HepG2 (cell line): ENCODE results near the gene TACC2. TPM values are rescaled to one million over a fixed set of nuclear protein-coding genes. Genes with fewer than 3 reads are reported as not detected.

Experiments used
- AGO1 ChIP-seq: fragments of 200-400 bp; formaldehyde crosslinking; IDR thresholded peaks from 2 replicates; pipeline ENCODE4 v1.6.1; 2017; ENCODE audit warnings: mild to moderate bottlenecking, low read depth, low read length, moderate library complexity; ENCODE audit not compliant: poor library complexity, severe bottlenecking
- AGO2 ChIP-seq: fragments of 200-400 bp; formaldehyde crosslinking; optimal IDR thresholded peaks from 2 replicates; pipeline ENCODE3; 2017; ENCODE audit warnings: mild to moderate bottlenecking, low read depth, low read length, moderate library complexity
- CBX5 ChIP-seq: sonication (generic); formaldehyde crosslinking; IDR thresholded peaks from 2 replicates; pipeline ENCODE4 v1.4.0; 2020; ENCODE audit warnings: missing genetic modification reagents, borderline replicate concordance
- ELF1 ChIP-seq: sonication (generic); formaldehyde crosslinking; IDR thresholded peaks from 2 replicates; pipeline ENCODE4 v1.4.0; 2020; ENCODE audit warnings: missing genetic modification reagents
- GZF1 ChIP-seq: sonication (generic); formaldehyde crosslinking; IDR thresholded peaks from 2 replicates; pipeline ENCODE4 v1.5.1; 2020; ENCODE audit warnings: mild to moderate bottlenecking, missing genetic modification reagents
- HHEX ChIP-seq: IDR thresholded peaks from 2 replicates; pipeline ENCODE4 v1.6.1; 2016; ENCODE audit warnings: control low read depth
- LCORL ChIP-seq, 2 experiments: fragments of 450-650 bp in 1 of 2; sonication (generic) in 1 of 2; formaldehyde crosslinking in 1 of 2; IDR thresholded peaks; 2 replicates each; pipeline versions ENCODE4 v1.5.0 to v1.6.1; 2017 to 2020; ENCODE audit warnings: antibody characterized with exemption in 1 of 2, missing genetic modification reagents in 1 of 2
- NR1H2 ChIP-seq: sonication (generic); formaldehyde crosslinking; IDR thresholded peaks from 2 replicates; pipeline ENCODE4 v1.8.1; 2022; ENCODE audit warnings: low read depth, missing genetic modification reagents, borderline replicate concordance
- PHF8 ChIP-seq: sonication (generic); formaldehyde crosslinking; IDR thresholded peaks from 2 replicates; pipeline ENCODE4 v1.5.0; 2020; ENCODE audit warnings: missing genetic modification reagents
- SALL1 ChIP-seq: sonication (generic); formaldehyde crosslinking; IDR thresholded peaks from 2 replicates; pipeline ENCODE4 v1.8.0; 2022; ENCODE audit warnings: mild to moderate bottlenecking, missing genetic modification reagents
- YEATS4 ChIP-seq: sonication (generic); formaldehyde crosslinking; IDR thresholded peaks from 2 replicates; pipeline ENCODE4 v1.4.0; 2020; ENCODE audit warnings: missing genetic modification reagents, borderline replicate concordance
- ZC3H4 ChIP-seq: sonication (generic); formaldehyde crosslinking; IDR thresholded peaks from 2 replicates; pipeline ENCODE4 v1.4.0; 2020; ENCODE audit warnings: missing genetic modification reagents, borderline replicate concordance
- ZFY ChIP-seq: sonication (generic); formaldehyde crosslinking; IDR thresholded peaks from 2 replicates; pipeline ENCODE4 v1.4.0; 2020; ENCODE audit warnings: missing genetic modification reagents
- ZNF430 ChIP-seq: sonication (generic); formaldehyde crosslinking; IDR thresholded peaks from 2 replicates; pipeline ENCODE4 v1.9.0; 2021; ENCODE audit warnings: mild to moderate bottlenecking, missing genetic modification reagents
- ZNF83 ChIP-seq: sonication (generic); formaldehyde crosslinking; IDR thresholded peaks from 2 replicates; pipeline ENCODE4 v1.4.0; 2020; ENCODE audit warnings: missing genetic modification reagents, mild to moderate bottlenecking, borderline replicate concordance
- ZSCAN21 ChIP-seq: sonication (generic); formaldehyde crosslinking; IDR thresholded peaks from 2 replicates; pipeline ENCODE4 v1.8.0; 2022; ENCODE audit warnings: mild to moderate bottlenecking, missing genetic modification reagents, moderate library complexity, borderline replicate concordance
- polyA plus RNA-seq, 8 experiments: library from polyadenylated mRNA; depleted of rRNA in 3 of 8; stranded (reverse) in 7 of 8; unstranded in 1 of 8; fragments of >200 nt; fragmentation: Illumina TruSeq in 4 of 8; extraction: Trizol in 4 of 8; gene quantifications; 2 replicates each; pipeline versions ENCODE4 v1.2.1 to v1.2.3, GENCODE V29; 2011 to 2016; ENCODE audit warnings: low read depth in 4 of 8, missing spikeins in 1 of 8, mixed read lengths in 1 of 8; ENCODE audit not compliant: insufficient read depth in 1 of 8
- total RNA-seq, 5 experiments: library from RNA; depleted of rRNA; stranded (reverse); fragments of >200 nt; fragmentation: Illumina TruSeq; extraction: Trizol; gene quantifications; 2 replicates each; pipeline ENCODE4 v1.2.3, GENCODE V29; 2016; ENCODE audit warnings: low read depth in 1 of 5
- TF ChIP-seq, protein P1 (sequence below): sonication (generic); formaldehyde crosslinking; IDR thresholded peaks from 2 replicates; pipeline ENCODE4 v1.8.0; 2023; ENCODE audit warnings: mild to moderate bottlenecking, missing genetic modification reagents
- TF ChIP-seq, protein P2 (sequence below): sonication (generic); formaldehyde crosslinking; IDR thresholded peaks from 2 replicates; pipeline ENCODE4 v1.8.0; 2022; ENCODE audit warnings: mild to moderate bottlenecking, missing genetic modification reagents
- TF ChIP-seq, protein P3 (sequence below): sonication (generic); formaldehyde crosslinking; IDR thresholded peaks from 2 replicates; pipeline ENCODE4 v1.4.0; 2020; ENCODE audit warnings: missing genetic modification reagents
- TF ChIP-seq, protein P4 (sequence below): sonication (generic); formaldehyde crosslinking; IDR thresholded peaks from 2 replicates; pipeline ENCODE4 v1.8.1; 2023; ENCODE audit warnings: mild to moderate bottlenecking, moderate library complexity, missing genetic modification reagents

The TACC2 gene
- total and polyA plus RNA-seq, 2 of the 13 experiments (the other 11 are each of a cell fraction or from before 2014, with no cell fraction given) = 11.8 to 16.0 TPM

DNA sequence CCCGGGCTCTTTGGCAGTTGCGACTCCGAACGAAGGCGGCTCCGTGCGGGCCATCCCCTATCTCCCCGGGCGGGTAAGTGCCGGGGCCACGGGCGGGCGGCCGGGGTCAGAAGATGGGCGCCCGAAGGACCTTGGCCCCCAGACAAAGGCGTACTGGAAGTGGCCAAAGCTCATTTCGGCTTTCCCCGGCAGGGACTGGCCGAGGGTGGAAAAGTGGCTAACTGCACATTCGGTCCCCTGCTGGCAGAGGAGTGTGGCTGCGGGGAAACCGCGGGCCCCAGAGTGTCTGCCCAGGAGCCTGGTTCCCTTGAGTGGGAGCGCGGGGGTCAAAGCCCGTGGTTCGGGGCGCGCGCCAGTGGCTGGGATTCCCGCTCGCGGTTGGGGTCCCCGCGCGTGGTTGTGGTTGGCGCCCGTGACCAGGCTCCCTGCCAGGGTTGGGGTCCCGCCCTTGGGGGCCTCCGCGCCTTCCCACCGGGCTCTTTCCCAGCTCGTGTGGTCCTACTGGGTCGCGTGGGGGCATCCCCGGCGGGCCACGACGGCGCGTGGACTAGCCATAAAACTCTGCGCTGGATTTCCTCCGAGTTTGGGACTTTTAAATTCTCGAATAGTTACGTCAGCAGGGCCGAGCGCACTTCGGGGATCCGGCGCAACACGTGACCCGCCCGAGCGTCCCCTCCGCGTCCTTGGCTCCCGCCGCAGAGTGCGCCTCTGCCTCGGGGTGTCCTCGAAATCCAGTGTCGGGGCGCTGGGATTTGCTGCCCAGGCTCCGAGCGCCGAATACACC, 124.4 kb downstream of the TACC2 start (continued):
- TF ChIP-seq CBX5 (CRISPR knock-in tag) (peak; percentile 41; the same call in 1 of the 2 replicates), NR1H2 (CRISPR knock-in tag) (no peak), HHEX (no peak), AGO2 (peak; percentile 96), ZSCAN21 (no peak), LCORL (IDR thresholded peaks at IDR 0.05) (no peak), LCORL (CRISPR knock-in tag; IDR thresholded peaks at IDR 0.05) (peak; percentile 84), ZFY (CRISPR knock-in tag) (peak; percentile 71), PHF8 (CRISPR knock-in tag) (peak; percentile 90), ELF1 (CRISPR knock-in tag) (0 out of 2 replicates have a peak, but pooled peaks have one; percentile 6), SALL1 (CRISPR knock-in tag) (peak; percentile 8; the same call in 1 of the 2 replicates), YEATS4 (CRISPR knock-in tag) (peak; percentile 85), ZC3H4 (peak; percentile 60; the same call in 1 of the 2 replicates), GZF1 (CRISPR knock-in tag) (0 out of 2 replicates have a peak, but pooled peaks have one; percentile 13), ZNF430 (CRISPR knock-in tag) (peak; percentile 90), AGO1 (peak; percentile 8), ZNF83 (CRISPR knock-in tag) (no peak)
- TF ChIP-seq, protein P1, sequence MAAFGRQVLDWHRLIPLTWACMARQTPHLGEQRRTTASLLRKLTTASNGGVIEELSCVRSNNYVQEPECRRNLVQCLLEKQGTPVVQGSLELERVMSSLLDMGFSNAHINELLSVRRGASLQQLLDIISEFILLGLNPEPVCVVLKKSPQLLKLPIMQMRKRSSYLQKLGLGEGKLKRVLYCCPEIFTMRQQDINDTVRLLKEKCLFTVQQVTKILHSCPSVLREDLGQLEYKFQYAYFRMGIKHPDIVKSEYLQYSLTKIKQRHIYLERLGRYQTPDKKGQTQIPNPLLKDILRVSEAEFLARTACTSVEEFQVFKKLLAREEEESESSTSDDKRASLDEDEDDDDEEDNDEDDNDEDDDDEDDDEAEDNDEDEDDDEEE (CRISPR knock-in tag) = peak; percentile 20; the same call in 1 of the 2 replicates
- TF ChIP-seq, protein P2, sequence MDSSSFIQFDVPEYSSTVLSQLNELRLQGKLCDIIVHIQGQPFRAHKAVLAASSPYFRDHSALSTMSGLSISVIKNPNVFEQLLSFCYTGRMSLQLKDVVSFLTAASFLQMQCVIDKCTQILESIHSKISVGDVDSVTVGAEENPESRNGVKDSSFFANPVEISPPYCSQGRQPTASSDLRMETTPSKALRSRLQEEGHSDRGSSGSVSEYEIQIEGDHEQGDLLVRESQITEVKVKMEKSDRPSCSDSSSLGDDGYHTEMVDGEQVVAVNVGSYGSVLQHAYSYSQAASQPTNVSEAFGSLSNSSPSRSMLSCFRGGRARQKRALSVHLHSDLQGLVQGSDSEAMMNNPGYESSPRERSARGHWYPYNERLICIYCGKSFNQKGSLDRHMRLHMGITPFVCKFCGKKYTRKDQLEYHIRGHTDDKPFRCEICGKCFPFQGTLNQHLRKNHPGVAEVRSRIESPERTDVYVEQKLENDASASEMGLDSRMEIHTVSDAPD (CRISPR knock-in tag) = 0 out of 2 replicates have a peak, but pooled peaks have one; percentile 42
- TF ChIP-seq, protein P3, sequence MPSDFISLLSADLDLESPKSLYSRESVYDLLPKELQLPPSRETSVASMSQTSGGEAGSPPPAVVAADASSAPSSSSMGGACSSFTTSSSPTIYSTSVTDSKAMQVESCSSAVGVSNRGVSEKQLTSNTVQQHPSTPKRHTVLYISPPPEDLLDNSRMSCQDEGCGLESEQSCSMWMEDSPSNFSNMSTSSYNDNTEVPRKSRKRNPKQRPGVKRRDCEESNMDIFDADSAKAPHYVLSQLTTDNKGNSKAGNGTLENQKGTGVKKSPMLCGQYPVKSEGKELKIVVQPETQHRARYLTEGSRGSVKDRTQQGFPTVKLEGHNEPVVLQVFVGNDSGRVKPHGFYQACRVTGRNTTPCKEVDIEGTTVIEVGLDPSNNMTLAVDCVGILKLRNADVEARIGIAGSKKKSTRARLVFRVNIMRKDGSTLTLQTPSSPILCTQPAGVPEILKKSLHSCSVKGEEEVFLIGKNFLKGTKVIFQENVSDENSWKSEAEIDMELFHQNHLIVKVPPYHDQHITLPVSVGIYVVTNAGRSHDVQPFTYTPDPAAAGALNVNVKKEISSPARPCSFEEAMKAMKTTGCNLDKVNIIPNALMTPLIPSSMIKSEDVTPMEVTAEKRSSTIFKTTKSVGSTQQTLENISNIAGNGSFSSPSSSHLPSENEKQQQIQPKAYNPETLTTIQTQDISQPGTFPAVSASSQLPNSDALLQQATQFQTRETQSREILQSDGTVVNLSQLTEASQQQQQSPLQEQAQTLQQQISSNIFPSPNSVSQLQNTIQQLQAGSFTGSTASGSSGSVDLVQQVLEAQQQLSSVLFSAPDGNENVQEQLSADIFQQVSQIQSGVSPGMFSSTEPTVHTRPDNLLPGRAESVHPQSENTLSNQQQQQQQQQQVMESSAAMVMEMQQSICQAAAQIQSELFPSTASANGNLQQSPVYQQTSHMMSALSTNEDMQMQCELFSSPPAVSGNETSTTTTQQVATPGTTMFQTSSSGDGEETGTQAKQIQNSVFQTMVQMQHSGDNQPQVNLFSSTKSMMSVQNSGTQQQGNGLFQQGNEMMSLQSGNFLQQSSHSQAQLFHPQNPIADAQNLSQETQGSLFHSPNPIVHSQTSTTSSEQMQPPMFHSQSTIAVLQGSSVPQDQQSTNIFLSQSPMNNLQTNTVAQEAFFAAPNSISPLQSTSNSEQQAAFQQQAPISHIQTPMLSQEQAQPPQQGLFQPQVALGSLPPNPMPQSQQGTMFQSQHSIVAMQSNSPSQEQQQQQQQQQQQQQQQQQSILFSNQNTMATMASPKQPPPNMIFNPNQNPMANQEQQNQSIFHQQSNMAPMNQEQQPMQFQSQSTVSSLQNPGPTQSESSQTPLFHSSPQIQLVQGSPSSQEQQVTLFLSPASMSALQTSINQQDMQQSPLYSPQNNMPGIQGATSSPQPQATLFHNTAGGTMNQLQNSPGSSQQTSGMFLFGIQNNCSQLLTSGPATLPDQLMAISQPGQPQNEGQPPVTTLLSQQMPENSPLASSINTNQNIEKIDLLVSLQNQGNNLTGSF (CRISPR knock-in tag) = no peak
- TF ChIP-seq, protein P4, sequence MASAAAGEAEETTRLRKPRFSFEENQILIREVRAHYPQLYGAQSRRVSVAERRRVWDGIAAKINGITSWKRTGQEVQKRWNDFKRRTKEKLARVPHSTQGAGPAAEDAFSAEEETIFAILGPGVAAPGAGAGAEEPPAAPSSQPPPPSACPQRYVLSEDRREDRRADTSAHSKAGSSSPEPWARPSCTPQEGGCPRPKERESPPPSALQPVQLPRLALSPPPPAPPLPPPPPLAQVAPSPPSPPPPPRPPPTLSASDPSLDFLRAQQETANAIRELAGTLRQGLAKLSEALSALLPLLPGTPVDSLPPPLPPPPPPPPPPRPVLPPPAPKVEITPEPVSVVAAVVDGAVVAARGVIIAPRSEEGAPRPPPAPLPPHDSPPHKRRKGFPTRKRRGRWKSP (CRISPR knock-in tag) = peak; percentile 59; the same call in 1 of the 2 replicates
